Fibroblast of skin of left biceps (primary cell): ENCODE data around the gene GLS.
A peak's percentile ranks its signal among the peaks of the same experiment; 100 is the strongest.
"Not testable (repeated sequence)": the region's sequence is repeated elsewhere in the genome, so short reads cannot be mapped to it uniquely, and the experiment has no call there.

Experiments
- DNase-seq, 2 experiments: peaks; one replicate each; pipeline ENCODE4 v3.0.0-alpha.2; 2013; ENCODE audit warnings: low read depth in 2 of 2

The GLS gene

DNA sequence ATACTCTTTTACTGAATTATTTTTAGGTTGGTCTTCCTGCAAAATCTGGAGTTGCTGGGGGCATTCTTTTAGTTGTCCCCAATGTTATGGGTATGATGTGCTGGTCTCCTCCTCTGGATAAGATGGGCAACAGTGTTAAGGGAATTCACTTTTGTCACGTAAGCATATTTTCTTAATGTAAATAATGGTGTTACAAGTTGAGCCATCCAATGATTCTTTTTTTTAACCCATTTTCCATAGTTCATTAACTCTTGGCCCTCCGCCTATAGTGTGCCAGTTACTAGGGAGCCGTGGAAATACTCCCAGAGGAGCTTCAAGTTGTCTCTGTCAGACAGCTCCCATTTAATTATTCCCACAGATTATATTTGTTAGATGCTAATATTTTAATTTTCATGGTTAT lies 49.8 kb downstream of the GLS start:
- DNase-seq = no peak

- no peak for DNase-seq
These were observed 51.9 kb downstream of the GLS start for GRCh38 chr2:190932514-190932913.

DNA sequence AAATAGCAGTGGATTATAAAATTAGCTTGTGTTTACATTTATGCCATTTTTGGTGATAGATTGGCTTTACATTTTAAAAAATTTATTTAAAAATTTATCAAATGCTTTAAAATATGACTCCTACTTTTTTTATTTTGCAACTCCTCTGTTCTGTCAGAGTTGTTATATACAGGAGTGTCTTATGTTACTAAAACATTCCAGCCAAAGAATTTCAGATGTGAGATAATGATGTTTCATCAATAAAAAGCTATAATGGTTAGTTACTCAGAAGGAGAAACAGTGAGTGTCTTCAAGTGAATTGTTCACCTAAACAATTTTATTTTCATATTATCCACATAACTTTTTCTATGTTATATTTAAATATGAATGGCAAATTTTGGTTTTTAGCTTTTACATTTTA lies 52.7 kb downstream of the GLS start:
- DNase-seq = no peak

DNA sequence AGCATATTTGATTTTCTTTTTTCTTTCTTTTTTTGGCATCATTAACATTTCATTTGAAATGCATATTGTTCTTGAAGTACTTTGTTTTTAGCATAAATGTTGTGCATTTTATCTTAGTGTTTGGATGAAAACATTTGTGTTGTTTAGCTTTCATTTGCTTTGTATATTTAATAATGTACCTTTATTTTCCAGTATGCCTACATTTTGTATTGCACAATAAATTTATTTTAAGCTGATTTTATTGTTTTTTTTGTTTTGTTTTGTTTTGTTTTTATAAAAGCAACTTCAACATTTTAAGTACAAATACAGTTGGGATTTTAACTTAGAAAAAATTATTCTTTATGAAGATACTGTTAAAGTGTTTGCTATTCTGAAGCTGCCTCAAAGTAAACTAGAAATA lies 54.4 kb downstream of the GLS start:
- DNase-seq = no peak

DNA sequence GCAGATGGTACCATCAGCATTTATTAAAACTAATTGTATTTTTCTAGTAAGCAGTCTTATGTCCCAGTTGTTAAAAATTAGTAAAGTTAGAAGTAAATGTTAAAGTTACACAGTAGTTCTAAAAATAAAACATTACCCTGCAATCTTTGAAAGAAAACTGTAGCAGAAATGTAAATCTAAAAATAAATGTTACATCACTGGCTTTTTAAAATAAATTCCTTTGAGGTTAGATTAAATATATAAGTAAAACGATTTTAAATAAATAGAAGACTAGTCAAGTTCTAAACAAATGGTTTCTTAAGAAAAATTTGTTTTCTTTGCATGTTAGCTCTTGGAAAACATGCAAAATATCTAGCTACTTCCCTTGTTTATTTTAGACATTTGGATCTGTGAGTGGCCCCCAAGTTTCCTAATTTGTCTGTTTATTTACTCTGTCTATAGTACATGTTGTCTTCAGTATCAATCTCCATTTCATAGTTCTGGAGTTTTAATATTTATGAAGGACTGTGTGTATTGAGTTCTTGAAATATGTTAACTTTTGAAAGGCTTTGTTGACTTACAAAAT lies 58.2 kb downstream of the GLS start:
- no peak for DNase-seq

DNA sequence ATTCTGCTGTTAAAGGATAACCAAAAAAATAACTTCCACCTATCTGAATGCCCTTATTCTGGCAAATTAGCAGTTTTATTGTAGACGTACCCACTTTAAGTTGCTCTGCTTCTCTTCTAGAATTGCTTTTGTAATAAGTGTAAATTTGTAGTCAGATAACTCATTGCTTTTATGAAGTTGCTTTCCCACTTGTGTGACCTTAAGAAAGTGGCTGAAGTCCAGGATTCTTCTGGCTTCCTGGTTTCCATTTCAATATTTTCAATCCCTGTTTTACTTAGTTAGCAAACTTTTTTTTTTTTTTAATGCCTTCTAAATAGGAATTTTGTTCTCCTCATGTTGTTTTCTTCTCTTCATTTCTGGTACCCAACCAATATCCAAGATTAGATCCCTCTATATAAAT lies 59.8 kb downstream of the GLS start:
- no peak for DNase-seq

DNA sequence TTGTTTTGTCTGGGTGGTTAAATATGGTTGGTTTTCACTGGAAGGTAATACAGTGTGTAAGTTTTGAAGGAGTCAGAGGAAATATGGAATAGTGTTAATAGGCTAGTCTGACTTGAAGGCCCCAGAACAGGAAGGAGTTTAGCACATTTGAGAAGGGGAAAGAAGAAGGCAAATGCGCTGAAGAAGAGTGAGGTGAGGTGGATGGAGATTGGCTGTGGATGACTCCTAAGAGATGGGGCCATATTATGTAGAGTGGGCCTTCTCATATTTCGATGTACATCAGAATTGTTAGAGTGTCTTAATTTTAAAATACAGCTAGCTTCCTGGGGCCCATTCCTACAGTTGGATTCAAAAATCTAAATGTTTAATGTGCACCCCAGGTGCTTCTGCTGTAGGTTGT lies 61.0 kb downstream of the GLS start:
- no peak for DNase-seq

DNA sequence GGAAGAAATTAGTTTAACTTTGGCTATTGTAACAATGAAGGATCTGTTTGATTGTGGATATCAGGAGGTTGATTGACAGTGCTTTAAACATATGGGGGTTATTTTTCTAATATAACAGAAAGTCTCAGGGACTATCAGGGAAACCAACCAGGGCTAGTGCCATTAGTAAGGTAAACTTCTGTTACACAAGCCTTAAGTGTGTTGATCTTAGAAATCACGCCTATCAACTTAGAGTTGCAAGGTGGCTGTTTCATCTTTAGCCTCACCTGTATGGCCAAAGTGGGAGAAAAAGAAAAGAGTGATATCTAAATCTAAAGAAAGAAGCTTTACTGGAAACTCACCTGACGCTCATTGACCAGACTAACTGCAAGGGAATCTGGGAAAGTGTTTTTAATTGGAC lies 62.1 kb downstream of the GLS start:
- no peak for DNase-seq

GRCh38 chr2:190943706-190944105 lies 63.1 kb downstream of the GLS start:
- no peak for DNase-seq

- no peak for DNase-seq
These were observed 66.5 kb downstream of the GLS start for GRCh38 chr2:190947141-190947540.

- DNase-seq = peak; percentile 42 to 49
These were observed 67.2 kb downstream of the GLS start for GRCh38 chr2:190947711-190948251.

DNA sequence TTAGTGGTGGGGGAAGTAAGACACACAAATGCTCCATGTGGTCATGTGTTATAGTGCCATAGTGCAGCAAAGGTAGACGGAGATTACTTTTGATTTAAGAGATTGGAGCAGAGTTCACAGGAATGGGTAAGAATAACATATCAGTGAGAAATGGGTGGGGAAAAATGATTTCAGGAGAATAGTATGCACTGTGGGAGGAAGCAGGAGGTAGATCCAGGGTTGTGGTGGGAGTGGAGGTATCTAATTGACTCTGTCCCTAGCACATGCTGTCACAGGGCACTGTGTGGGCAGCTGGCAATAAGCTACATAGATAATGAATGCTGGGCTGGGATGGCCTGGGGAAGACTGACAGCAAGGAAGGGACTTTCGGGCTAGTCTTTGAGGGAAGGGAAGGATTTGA lies 68.0 kb downstream of the GLS start:
- no peak for DNase-seq

DNA sequence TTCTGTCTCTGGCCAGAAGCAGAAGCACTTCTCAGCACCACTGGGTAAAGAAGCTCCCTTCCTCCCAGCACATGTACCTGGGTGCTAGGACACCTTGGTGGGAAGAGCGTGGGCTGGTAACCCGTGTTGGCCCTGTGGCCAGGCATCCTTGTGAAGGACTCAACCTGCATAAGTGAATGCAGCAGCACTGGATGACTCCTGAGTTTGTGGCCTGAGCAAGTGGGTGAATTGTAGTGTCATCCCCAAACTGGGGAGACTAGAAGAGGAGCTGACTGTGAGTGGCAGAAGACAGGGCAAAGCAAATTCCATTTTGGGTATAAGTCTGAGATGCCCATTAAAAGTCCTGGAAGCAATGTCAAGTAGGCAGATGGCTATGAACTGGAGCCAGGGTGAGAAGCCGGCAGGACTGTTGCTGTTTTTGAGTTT lies 70.0 kb downstream of the GLS start:
- no peak for DNase-seq

GRCh38 chr2:190953257-190953656 lies 72.6 kb downstream of the GLS start:
- DNase-seq = no peak

- DNase-seq = no peak
These were observed 79.5 kb downstream of the GLS start for GRCh38 chr2:190959911-190960788.

GRCh38 chr2:190961117-190961516 lies 80.5 kb downstream of the GLS start:
- DNase-seq = not testable (repeated sequence)

- no peak for DNase-seq
These were observed 81.4 kb downstream of the GLS start for GRCh38 chr2:190961918-190962487.

DNA sequence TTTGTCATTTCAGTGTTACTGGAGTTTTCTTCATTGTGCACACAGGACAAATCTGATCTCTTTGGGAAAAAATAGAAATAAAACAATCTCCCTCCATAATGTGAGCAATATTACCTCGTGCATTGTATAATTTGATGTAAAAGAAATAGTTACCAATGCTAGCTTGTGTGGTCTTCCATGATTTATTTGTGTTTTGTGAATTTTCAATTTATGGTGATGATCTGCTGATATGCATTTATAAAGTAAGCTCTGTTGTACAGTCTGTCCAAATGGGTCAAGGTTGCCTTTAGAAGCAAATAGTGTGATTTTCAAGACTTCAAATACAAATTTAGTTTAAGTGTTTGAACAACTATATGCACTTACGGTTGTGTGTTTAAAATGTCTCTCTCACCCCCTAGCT lies 82.5 kb downstream of the GLS start:
- no peak for DNase-seq

GRCh38 chr2:190964170-190964795 lies 83.7 kb downstream of the GLS start:
- DNase-seq = no peak

GRCh38 chr2:190965580-190966222 lies 85.1 kb downstream of the GLS start:
- no peak for DNase-seq

DNA sequence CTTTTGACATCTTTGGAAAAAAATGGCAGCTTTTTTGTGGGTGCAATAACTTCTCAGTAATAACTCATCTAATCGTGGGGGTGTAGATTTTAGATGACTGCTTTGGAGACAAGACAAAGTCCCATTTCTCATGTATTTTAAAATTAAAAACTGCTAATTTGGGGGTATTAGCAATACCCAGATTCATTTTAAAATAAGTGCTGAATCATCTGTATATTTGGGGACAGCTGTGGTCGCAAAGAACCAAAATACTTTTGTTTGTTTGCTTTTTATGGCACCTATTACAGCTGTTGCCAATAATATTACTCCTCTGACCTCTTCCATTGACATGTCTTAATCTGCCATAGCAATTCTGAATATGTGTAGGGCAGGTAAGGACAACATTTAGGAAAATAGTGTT lies 87.9 kb downstream of the GLS start:
- DNase-seq = no peak

DNA sequence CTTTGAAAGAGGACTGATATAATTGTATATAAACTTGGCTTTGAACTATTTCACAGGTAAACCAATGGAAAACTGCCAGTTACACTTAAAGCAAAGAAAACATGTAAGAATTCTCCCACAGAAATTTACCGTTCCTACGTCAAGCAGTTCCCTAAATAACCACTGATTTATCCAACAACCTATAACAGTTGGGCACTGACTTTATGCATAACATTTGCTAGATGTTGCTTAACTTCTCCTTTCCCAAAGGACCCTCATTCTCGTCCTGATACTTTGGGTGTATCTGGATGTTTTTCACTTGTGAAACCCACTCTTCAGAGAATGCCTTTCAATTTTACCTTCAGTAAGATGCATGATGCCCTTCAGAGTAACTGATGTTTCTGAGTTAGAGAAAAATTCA lies 89.5 kb downstream of the GLS start:
- DNase-seq = no peak
